ENCODE data around the gene ABAT.

ABAT gene

DNA sequence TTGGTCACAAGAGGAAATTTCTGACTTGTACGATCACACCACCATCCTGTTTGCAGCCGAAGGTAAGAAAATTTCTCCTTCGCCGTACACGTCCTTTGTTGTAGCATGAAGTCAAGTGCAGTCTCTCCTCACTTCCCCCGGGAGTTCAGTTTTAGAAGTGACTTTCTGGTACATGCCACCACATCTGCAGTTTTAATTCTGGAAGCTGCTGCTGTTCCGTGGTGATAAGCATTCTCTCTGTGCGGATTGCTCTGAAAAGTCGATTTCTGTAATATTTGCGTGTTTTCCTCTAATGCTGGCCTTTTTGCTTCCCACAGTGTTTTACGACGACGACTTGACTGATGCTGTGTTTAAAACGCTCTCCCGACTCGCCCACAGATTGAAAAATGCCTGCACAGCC, 32.3 kb upstream of the ABAT start:
- no peak for TF ChIP-seq CTCF (IDR thresholded peaks at IDR 0.05; ENCODE audit: control insufficient read depth, extremely low read depth, insufficient read depth)
- no peak for DNase-seq (ENCODE audit: low read depth)
- no peak overlapping the region for H3K4me3 ChIP-seq (ENCODE audit: low read depth, low read length)

DNA sequence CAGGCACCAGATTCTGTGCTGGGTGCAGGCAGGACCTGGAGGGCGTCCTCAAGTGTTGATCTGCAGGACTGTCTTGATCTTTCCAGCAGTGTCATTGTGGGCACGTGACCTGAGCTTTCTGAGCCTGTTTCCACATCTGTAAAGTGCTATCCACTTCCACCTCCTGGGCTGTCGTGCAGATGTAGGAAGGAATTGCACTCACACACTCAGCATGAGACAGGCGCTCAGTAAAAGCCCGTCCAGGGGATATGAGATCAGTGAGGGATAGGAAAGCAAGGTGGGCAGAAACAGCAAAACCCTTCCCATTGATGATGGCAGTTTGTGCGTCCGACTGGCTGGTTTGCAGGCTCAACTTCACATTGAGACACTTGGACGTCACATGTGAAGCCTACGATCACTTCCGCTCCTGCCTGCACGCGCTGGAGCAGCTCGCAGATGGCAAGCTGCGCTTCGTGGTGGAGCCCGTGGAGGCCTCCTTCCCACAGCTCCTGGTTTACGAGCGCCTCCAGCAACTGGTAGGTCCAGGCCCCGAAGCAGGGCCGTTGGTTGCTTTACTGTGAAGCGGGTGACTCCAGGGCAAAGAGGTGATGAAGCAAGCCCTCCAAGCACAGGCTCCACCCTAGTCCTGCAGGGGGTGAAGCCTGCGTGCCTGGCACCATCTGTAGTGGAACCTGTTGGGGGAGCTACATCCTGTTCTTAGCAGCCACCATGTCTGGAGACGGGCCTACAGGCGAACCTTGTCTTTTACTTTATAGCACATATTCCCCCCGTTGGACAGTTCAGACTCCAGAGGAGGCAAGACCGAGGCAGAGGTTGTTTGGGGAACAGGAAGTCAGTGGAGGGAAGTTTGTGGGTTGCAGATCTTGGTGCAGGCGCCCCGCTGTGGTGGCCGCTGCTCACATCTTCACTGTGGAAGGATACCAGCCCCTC, 29.9 kb upstream of the ABAT start:
- DNase-seq (ENCODE audit: low read depth): no peak
- no peak for TF ChIP-seq CTCF (IDR thresholded peaks at IDR 0.05; ENCODE audit: control insufficient read depth, extremely low read depth, insufficient read depth)

GRCh38 chr16:8645141-8645521, 29.3 kb upstream of the ABAT start:
- no peak for TF ChIP-seq CTCF (IDR thresholded peaks at IDR 0.05; ENCODE audit: control insufficient read depth, extremely low read depth, insufficient read depth)
- H3K4me3 ChIP-seq (ENCODE audit: low read depth, low read length): no peak overlapping the region
- no peak for DNase-seq (ENCODE audit: low read depth)

More for the DNA sequence above, 29.9 kb upstream of the ABAT start:
- no peak overlapping the region for H3K4me3 ChIP-seq (ENCODE audit: low read depth, low read length)

- H3K4me3 ChIP-seq (ENCODE audit: low read depth, low read length): no peak overlapping the region
- no peak for TF ChIP-seq CTCF (IDR thresholded peaks at IDR 0.05; ENCODE audit: control insufficient read depth, extremely low read depth, insufficient read depth)
- DNase-seq (ENCODE audit: low read depth): no peak
Observed at GRCh38 chr16:8645831-8646230, 28.6 kb upstream of the ABAT start.

DNA sequence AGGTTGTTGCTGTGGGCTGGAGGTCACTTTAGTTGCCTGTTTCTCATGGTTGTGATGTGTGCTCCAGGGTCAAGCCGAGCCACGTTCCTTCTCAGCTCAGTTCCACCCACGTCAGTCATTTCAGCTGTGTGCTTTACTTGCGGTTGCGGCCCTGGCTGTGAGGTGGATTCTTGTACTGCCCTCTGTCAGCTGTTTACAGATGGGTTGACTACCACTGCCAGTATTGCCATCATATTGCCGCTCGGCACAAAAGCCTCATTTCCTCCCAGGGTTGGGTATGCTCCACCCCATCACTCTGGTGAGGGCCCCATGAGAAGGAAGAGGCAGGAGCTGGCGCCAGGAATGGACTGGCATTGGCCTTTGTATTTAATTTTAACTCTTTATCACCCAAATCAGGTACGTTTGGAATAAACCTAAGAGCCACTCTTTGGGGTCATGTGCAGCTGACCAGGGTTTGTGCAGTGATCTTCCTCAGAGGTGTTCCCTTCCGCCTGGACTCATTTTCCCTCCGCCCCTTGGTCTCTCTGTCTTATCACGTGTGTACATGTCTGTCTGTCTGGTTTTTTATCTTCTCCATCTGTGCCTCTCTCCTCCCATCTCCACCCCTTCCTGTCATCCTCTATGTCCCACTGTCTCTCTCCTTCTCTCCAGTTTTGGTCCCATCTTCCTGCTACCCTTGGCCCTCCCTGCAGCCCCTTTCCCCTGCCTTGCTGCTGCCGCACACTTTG, 27.9 kb upstream of the ABAT start:
- TF ChIP-seq CTCF (IDR thresholded peaks at IDR 0.05; ENCODE audit: control insufficient read depth, extremely low read depth, insufficient read depth): no peak

DNA sequence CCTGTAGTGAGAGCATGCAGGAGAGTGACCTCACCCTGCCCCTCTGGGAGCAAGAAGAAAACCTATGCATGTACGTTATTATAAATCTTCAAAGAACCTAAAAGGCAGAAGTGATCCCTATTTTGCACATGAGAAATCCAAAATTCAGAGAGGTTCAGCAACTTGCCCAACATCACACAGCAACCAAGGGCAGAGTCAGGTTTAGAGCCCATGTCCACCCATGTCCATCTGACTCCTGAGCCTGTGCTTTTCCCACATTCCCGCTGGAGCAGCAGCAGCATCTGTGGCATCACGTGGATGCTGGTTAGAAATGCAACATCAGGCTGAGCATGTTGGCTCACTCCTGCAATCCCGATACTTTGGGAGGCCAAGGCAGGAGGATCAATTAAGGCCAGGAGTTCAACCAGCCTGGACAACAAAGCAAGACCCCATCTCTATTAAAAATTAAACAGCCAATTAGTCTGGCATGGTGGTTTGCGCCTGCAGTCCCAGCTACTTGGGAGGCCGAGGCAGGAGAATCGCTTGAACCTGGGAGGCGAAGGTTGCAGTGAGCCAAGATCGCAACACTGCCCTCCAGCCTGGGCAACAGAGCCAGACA, 26.6 kb upstream of the ABAT start:
- TF ChIP-seq CTCF (IDR thresholded peaks at IDR 0.05; ENCODE audit: control insufficient read depth, extremely low read depth, insufficient read depth): no peak
- no peak for DNase-seq (ENCODE audit: low read depth)
- no peak overlapping the region for H3K4me3 ChIP-seq (ENCODE audit: low read depth, low read length)

More for the DNA sequence above, 27.9 kb upstream of the ABAT start:
- DNase-seq (ENCODE audit: low read depth): no peak
- H3K4me3 ChIP-seq (ENCODE audit: low read depth, low read length): no peak overlapping the region
